Activated B cell treated with CpG ODN at 0.5 μM for 24 hours (primary cell): ENCODE results near the gene WAC. TPM values are rescaled to one million over a fixed set of nuclear protein-coding genes. Genes with fewer than 3 reads are reported as not detected.
"Not testable (repeated sequence)": the region's sequence is repeated elsewhere in the genome, so short reads cannot be mapped to it uniquely, and the experiment has no call there.

Source experiments
- ATAC-seq: fragments of 200-7000 bp; cut with Tn5 transposase; one replicate; pipeline ENCODE4 v1.10.0; 2021; ENCODE audit warnings: low read depth, mild to moderate bottlenecking, moderate library complexity
- CTCF ChIA-PET: fragments of 350-600 bp; sonication (Branson Sonifier 250); formaldehyde crosslinking; loops from one replicate; lab custom pipeline; 2021; ENCODE audit warnings: antibody characterized with exemption; lab: Charles Lee
- POLR2A ChIA-PET: fragments of 350-600 bp; sonication (Branson Sonifier 250); formaldehyde crosslinking; loops from one replicate; lab custom pipeline; 2021; ENCODE audit warnings: antibody characterized with exemption; lab: Charles Lee
- DNase-seq: peaks from one replicate; pipeline ENCODE4 v3.0.0; 2022
- H3K27ac Mint-ChIP-seq: one replicate; pipeline ENCODE4 v1.8.0; 2020; ENCODE audit warnings: mixed read lengths
- H3K27me3 Mint-ChIP-seq: one replicate; pipeline ENCODE4 v1.8.0; 2021; ENCODE audit warnings: mixed read lengths
- H3K36me3 Mint-ChIP-seq: one replicate; pipeline ENCODE4 v1.8.0; 2021; ENCODE audit warnings: low read depth, mixed read lengths
- H3K4me1 Mint-ChIP-seq: one replicate; pipeline ENCODE4 v1.8.0; 2021; ENCODE audit warnings: mixed read lengths
- H3K4me3 Mint-ChIP-seq: one replicate; pipeline ENCODE4 v1.8.0; 2020; ENCODE audit warnings: mild to moderate bottlenecking, mixed read lengths
- H3K9me3 Mint-ChIP-seq: one replicate; pipeline ENCODE4 v1.8.0; 2020; ENCODE audit warnings: mixed read lengths
- CTCF ChIP-seq: fragments of 200-600 bp; IDR thresholded peaks from one replicate; pipeline ENCODE4 v1.8.0; 2022; ENCODE audit warnings: antibody characterized with exemption, mild to moderate bottlenecking
- intact Hi-C: fragments of 100-400 bp; cut with micrococcal nuclease; formaldehyde crosslinking; loops from one replicate; pipeline ENCODE4 v1.15.1; 2024
- total RNA-seq: library from RNA; stranded (reverse); gene quantifications from 2 replicates; pipeline ENCODE4 v1.2.3, GENCODE V29; 2022

Gene WAC
- total RNA-seq, 1 donor from 2014 or later: 159 TPM

GRCh38 chr10:28638392-28638791 is 105.5 kb downstream of the WAC start:
- no peak for TF ChIP-seq CTCF
- Mint-ChIP-seq H3K4me3 (no peak overlapping the region), H3K9me3 (peaks cover 7% of the 10 kb centered on the region), H3K27me3 (peaks cover 10% of the 10 kb centered on the region), H3K36me3 (no peaks in the 10 kb centered on the region), H3K27ac (no peak overlapping the region), H3K4me1 (no peaks in the 10 kb centered on the region)
- ChIA-PET POLR2A (no interaction called here), CTCF (no interaction called here)
- DNase-seq (no peak), ATAC-seq (no peak)
- intact Hi-C loops: no loop called here

- Mint-ChIP-seq H3K36me3 (no peaks in the 10 kb centered on the region), H3K27me3 (peaks cover 6% of the 10 kb centered on the region), H3K9me3 (peaks cover 7% of the 10 kb centered on the region), H3K4me1 (no peaks in the 10 kb centered on the region), H3K27ac (no peak overlapping the region), H3K4me3 (no peak overlapping the region)
- no peak for TF ChIP-seq CTCF
- DNase-seq (no peak), ATAC-seq (no peak)
- intact Hi-C loops: no loop called here
- ChIA-PET POLR2A (interaction anchor here (0.5 kb wide), 1 partner anchor 9 kb away, joined by 7 read pairs; no protein-coding TSS in a partner anchor), CTCF (no interaction called here)
Observed at GRCh38 chr10:28640551-28640950, 107.6 kb downstream of the WAC start.

- DNase-seq (no peak), ATAC-seq (no peak)
- Mint-ChIP-seq H3K4me1 (no peaks in the 10 kb centered on the region), H3K9me3 (peaks cover 6% of the 10 kb centered on the region), H3K27ac (no peak overlapping the region), H3K36me3 (no peaks in the 10 kb centered on the region), H3K27me3 (peaks cover 6% of the 10 kb centered on the region), H3K4me3 (no peak overlapping the region)
- no peak for TF ChIP-seq CTCF
- intact Hi-C loops: no loop called here
- CTCF ChIA-PET: interaction anchor here (2.2 kb wide), 1 partner anchor 19 kb away, joined by 6 read pairs; no protein-coding TSS in a partner anchor
- POLR2A ChIA-PET: no interaction called here
Observed at GRCh38 chr10:28644647-28645046, 111.7 kb downstream of the WAC start.

GRCh38 chr10:28652106-28652505 is 119.2 kb downstream of the WAC start:
- ChIA-PET POLR2A (no interaction called here), CTCF (interaction anchor here (1.4 kb wide), 1 partner anchor 12 kb away, joined by 6 read pairs; no protein-coding TSS in a partner anchor)
- Mint-ChIP-seq H3K27ac (no peak overlapping the region), H3K4me3 (no peak overlapping the region), H3K27me3 (peaks cover 7% of the 10 kb centered on the region), H3K36me3 (no peaks in the 10 kb centered on the region), H3K4me1 (no peaks in the 10 kb centered on the region), H3K9me3 (peaks cover 6% of the 10 kb centered on the region)
- DNase-seq (no peak), ATAC-seq (no peak)
- no peak for TF ChIP-seq CTCF
- intact Hi-C loops: no loop called here

- ATAC-seq (no peak), DNase-seq (no peak)
- Mint-ChIP-seq H3K4me3 (no peak overlapping the region), H3K4me1 (no peaks in the 10 kb centered on the region), H3K9me3 (peaks cover 6% of the 10 kb centered on the region), H3K27me3 (peaks cover 9% of the 10 kb centered on the region), H3K27ac (no peak overlapping the region), H3K36me3 (no peaks in the 10 kb centered on the region)
- TF ChIP-seq CTCF: no peak
- POLR2A ChIA-PET: no interaction called here
- intact Hi-C loops: no loop called here
- CTCF ChIA-PET: interaction anchor here (1.4 kb wide), 1 partner anchor 11 kb away, joined by 6 read pairs; no protein-coding TSS in a partner anchor
Observed at GRCh38 chr10:28652703-28653102, 119.8 kb downstream of the WAC start.

GRCh38 chr10:28658824-28659223 is 125.9 kb downstream of the WAC start:
- H3K27ac Mint-ChIP-seq, ATAC-seq, H3K4me1 Mint-ChIP-seq, H3K9me3 Mint-ChIP-seq, intact Hi-C loops, H3K36me3 Mint-ChIP-seq, H3K4me3 Mint-ChIP-seq, DNase-seq, POLR2A ChIA-PET, CTCF ChIA-PET: not testable (repeated sequence)
- H3K27me3 Mint-ChIP-seq: peaks cover 19% of the 10 kb centered on the region
